NAMALWA (cell line): ENCODE measurements around the gene SMO.
A peak's percentile ranks its signal among the peaks of the same experiment; 100 is the strongest.
"Not testable (repeated sequence)": the region's sequence is repeated elsewhere in the genome, so short reads cannot be mapped to it uniquely, and the experiment has no call there.

Source experiments
- DNase-seq: peaks from one replicate; pipeline ENCODE4 v3.0.0-alpha.2; 2015; ENCODE audit warnings: low spot score

SMO gene

GRCh38 chr7:129209067-129209926 lies 20.9 kb downstream of the SMO start:
- DNase-seq = no peak

- peak; percentile 83 for DNase-seq
These were observed 22.0 kb downstream of the SMO start for GRCh38 chr7:129210256-129210988.

- DNase-seq = no peak
These were observed 22.5 kb downstream of the SMO start for GRCh38 chr7:129210989-129211312.

- DNase-seq = no peak
These were observed 23.7 kb downstream of the SMO start for GRCh38 chr7:129212126-129212525.

- no peak for DNase-seq
These were observed 24.2 kb downstream of the SMO start for GRCh38 chr7:129212596-129212995.

GRCh38 chr7:129213828-129214227 lies 25.4 kb downstream of the SMO start:
- peak; percentile 43 for DNase-seq

- DNase-seq = not testable (repeated sequence)
These were observed 27.3 kb downstream of the SMO start for GRCh38 chr7:129215691-129216090.

- not testable (repeated sequence) for DNase-seq
These were observed 27.8 kb downstream of the SMO start for GRCh38 chr7:129216101-129216715.

GRCh38 chr7:129216821-129217416 lies 28.5 kb downstream of the SMO start:
- not testable (repeated sequence) for DNase-seq

GRCh38 chr7:129218514-129219062 lies 30.2 kb downstream of the SMO start:
- DNase-seq = peak; percentile 93

- not testable (repeated sequence) for DNase-seq
These were observed 30.7 kb downstream of the SMO start for GRCh38 chr7:129219166-129219565.

- DNase-seq = peak; percentile 44
These were observed 33.6 kb downstream of the SMO start for GRCh38 chr7:129222064-129222463.

- DNase-seq = peak; percentile 99
These were observed 36.1 kb downstream of the SMO start, which contains the start of gene AHCYL2 for GRCh38 chr7:129224251-129225205. Gene AHCYL2 (plus strand): TSS chr7:129225030.

- peak; percentile 73 for DNase-seq
These were observed 36.9 kb downstream of the SMO start for GRCh38 chr7:129225206-129225930.

GRCh38 chr7:129225931-129226572 lies 37.6 kb downstream of the SMO start:
- peak; percentile 51 for DNase-seq

GRCh38 chr7:129227646-129228578 lies 39.5 kb downstream of the SMO start:
- DNase-seq = no peak

GRCh38 chr7:129228633-129229032 lies 40.2 kb downstream of the SMO start:
- no peak for DNase-seq

GRCh38 chr7:129231666-129232065 lies 43.2 kb downstream of the SMO start:
- no peak for DNase-seq

GRCh38 chr7:129238546-129238945 lies 50.1 kb downstream of the SMO start:
- DNase-seq = no peak
